Spleen (tissue), 11 donors: ENCODE results near the gene KIAA0319L. TPM values are rescaled to one million over a fixed set of nuclear protein-coding genes. Genes with fewer than 3 reads are reported as not detected.

Source experiments
- DNase-seq: peaks from one replicate; pipeline ENCODE4 v3.0.0-alpha.2; 2020
- H3K27ac ChIP-seq, 8 donors: fragments of 200-600 bp; sonication (generic) in 7 of 8; 1 replicate in 4 of 8; 2 replicates in 4 of 8; pipeline versions ENCODE4 v1.5.0 to v1.8.0; 2016 to 2021; ENCODE audit warnings: inconsistent platforms in 4 of 8, mild to moderate bottlenecking in 4 of 8, moderate library complexity in 1 of 8
- H3K27me3 ChIP-seq, 7 donors: fragments of 200-600 bp; sonication (generic) in 6 of 7; replicated peaks in 1 of 7; 1 replicate in 4 of 7; 2 replicates in 3 of 7; pipeline versions ENCODE4 v1.5.0 to v1.8.0; 2016 to 2021; ENCODE audit warnings: inconsistent platforms in 3 of 7, mild to moderate bottlenecking in 1 of 7
- H3K36me3 ChIP-seq, 6 donors: fragments of 200-600 bp; sonication (generic) in 5 of 6; 1 replicate in 4 of 6; 2 replicates in 2 of 6; pipeline versions ENCODE4 v1.5.0 to v1.8.0; 2016 to 2021; ENCODE audit warnings: inconsistent platforms in 2 of 6
- H3K4me1 ChIP-seq, 6 donors: fragments of 200-600 bp; sonication (generic) in 5 of 6; 1 replicate in 3 of 6; 2 replicates in 3 of 6; pipeline versions ENCODE4 v1.5.0 to v1.8.0; 2016 to 2021; ENCODE audit warnings: inconsistent platforms in 3 of 6
- H3K4me3 ChIP-seq, 8 donors: fragments of 200-600 bp; sonication (generic) in 7 of 8; 1 replicate in 4 of 8; 2 replicates in 4 of 8; pipeline versions ENCODE4 v1.5.0 to v1.8.0; 2016 to 2021; ENCODE audit warnings: inconsistent platforms in 4 of 8, mild to moderate bottlenecking in 4 of 8, moderate library complexity in 2 of 8
- H3K9me3 ChIP-seq, 8 donors: fragments of 200-600 bp; sonication (generic) in 7 of 8; 1 replicate in 4 of 8; 2 replicates in 4 of 8; pipeline versions ENCODE4 v1.5.0 to v1.8.0; 2016 to 2021; ENCODE audit warnings: inconsistent platforms in 4 of 8
- POLR2A ChIP-seq, 3 donors: fragments of 450-650 bp; IDR thresholded peaks; one replicate each; pipeline ENCODE4 v1.5.1; 2017; ENCODE audit warnings: antibody characterized with exemption in 3 of 3, mild to moderate bottlenecking in 1 of 3
- POLR2AphosphoS5 ChIP-seq, 3 donors: sonication (generic); formaldehyde crosslinking; IDR thresholded peaks; one replicate each; pipeline ENCODE4 v1.5.1; 2017; ENCODE audit warnings: antibody characterized with exemption in 3 of 3
- WGBS, 5 donors: extraction: QIAGEN DNeasy Blood & Tissue Kit in 3 of 5; methylation state at CpG; one replicate each; pipeline versions ENCODE4 v1.1.5 to v1.1.7; 2013 to 2018; 5-methylcytosine and 5-hydroxymethylcytosine counted together
- intact Hi-C: fragments of 100-400 bp; cut with DNase I; formaldehyde crosslinking; loops from one replicate; pipeline ENCODE4 v1.15.0; 2023; ENCODE audit warnings: low total_unique reads
- polyA plus RNA-seq, 3 donors: library from polyadenylated mRNA; stranded (reverse); fragments of 200-250 nt; gene quantifications; one replicate each; pipeline ENCODE4 v1.2.1, GENCODE V29; 2013
- total RNA-seq, 7 donors: library from RNA; depleted of rRNA in 3 of 7; stranded (reverse); fragments of >200 nt in 3 of 7; fragmentation: NEBNext Ultra II Directional in 4 of 7; extraction: Animal tissue kit (Norgen Biotek cat#: 25700) in 4 of 7; gene quantifications; one replicate each; pipeline versions ENCODE4 v1.1.0 to v1.2.1, GENCODE V29; 2016 to 2021
- TF ChIP-seq, protein P1 (sequence below), 11 experiments: fragments of 200-600 bp in 7 of 11; fragments of 450-650 bp in 4 of 11; sonication (generic) in 4 of 11; IDR thresholded peaks in 8 of 11; conservative IDR thresholded peaks in 3 of 11; 1 replicate in 7 of 11; 2 replicates in 4 of 11; pipeline versions ENCODE4 v1.4.0 to v1.8.0; 2016 to 2021; ENCODE audit warnings: antibody characterized with exemption in 11 of 11, inconsistent platforms in 4 of 11, mild to moderate bottlenecking in 1 of 11
- donor health status: healthy with polysubstance abuse.
- donor health status: DM: no; HTN: no; CAD: no; lungs with moderate emphysema.
- donor health status: DM: no; HTN: no; CAD: no.
- donor health status: Bipolar disorder and iron deficiency.
- donor health status: healthy.
- donor health status: DM: no; HTN: no; CAD: no.
- donor health status: DM: yes; HTN: yes; CAD: no.

Gene KIAA0319L
- total and polyA plus RNA-seq, 10 donors, result 10.5 to 103 (median 66.9) TPM

- no peak for TF ChIP-seq POLR2A (IDR thresholded peaks at IDR 0.05)
- TF ChIP-seq, protein P1, sequence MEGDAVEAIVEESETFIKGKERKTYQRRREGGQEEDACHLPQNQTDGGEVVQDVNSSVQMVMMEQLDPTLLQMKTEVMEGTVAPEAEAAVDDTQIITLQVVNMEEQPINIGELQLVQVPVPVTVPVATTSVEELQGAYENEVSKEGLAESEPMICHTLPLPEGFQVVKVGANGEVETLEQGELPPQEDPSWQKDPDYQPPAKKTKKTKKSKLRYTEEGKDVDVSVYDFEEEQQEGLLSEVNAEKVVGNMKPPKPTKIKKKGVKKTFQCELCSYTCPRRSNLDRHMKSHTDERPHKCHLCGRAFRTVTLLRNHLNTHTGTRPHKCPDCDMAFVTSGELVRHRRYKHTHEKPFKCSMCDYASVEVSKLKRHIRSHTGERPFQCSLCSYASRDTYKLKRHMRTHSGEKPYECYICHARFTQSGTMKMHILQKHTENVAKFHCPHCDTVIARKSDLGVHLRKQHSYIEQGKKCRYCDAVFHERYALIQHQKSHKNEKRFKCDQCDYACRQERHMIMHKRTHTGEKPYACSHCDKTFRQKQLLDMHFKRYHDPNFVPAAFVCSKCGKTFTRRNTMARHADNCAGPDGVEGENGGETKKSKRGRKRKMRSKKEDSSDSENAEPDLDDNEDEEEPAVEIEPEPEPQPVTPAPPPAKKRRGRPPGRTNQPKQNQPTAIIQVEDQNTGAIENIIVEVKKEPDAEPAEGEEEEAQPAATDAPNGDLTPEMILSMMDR (IDR thresholded peaks at IDR 0.05 in 8 of 11, conservative IDR thresholded peaks at IDR 0.05 in 3 of 11), result no peak
- TF ChIP-seq POLR2AphosphoS5 (IDR thresholded peaks at IDR 0.05), result no peak
- DNase-seq, result peak; percentile 59
- Histone ChIP-seq H3K36me3 (peaks cover 0 to 63% (median 7%) of the 10 kb centered on the region in 6 donors), H3K4me1 (peaks cover 0 to 47% (median 6%) of the 10 kb centered on the region in 6 donors), H3K9me3 (no peaks in the 10 kb centered on the region), H3K27ac (no peak overlapping the region), H3K4me3 (no peak overlapping the region), H3K27me3 (no peaks in the 10 kb centered on the region)
- intact Hi-C loops, result loop anchor here (5.0 kb wide), 1 partner anchor 207 kb away; no protein-coding TSS in a partner anchor
- 92 to 95% (median 95%) methylated on average over 7 to 11 of the region's 11 CpGs for WGBS, 5 donors
Observed at GRCh38 chr1:35565742-35566133, 8.5 kb upstream of the KIAA0319L start.

DNA sequence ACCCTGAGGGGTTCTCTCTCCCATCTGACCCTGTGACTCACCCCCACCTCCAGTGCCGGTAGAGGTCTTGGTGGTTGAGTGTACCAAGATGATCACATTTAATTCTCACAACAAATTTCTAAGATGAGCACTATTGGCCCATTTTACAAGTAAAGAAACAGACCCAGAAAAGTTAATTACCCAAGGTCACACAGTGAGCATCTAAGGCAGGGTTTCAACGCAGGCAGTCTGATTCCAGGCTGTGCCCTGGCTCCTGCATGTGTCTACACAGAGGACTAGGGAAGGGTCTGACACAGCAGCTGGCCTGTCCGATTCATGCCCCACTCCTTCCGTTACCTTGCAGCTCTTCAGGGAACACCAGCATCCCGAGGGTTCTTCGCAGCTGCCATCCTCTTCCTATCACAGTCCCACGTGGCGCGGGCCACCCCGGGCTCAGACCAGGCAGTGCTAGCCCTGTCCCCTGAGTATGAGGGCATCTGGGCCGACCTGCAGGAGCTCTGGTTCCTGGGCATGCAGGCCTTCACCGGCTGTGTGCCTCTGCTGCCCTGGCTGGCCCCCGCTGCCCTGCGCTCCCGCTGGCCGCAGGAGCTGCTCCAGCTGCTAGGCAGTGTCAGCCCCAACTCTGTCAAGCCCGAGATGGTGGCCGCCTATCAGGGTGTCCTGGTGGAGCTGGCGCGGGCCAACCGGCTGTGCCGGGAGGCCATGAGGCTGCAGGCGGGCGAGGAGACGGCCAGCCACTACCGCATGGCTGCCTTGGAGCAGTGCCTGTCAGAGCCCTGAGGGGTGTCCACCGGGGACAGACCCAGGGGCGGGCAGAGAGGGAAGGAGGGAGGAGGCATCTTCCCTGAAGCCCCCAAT lies 7.9 kb upstream of the KIAA0319L start:
- Histone ChIP-seq H3K4me1 (peaks cover 0 to 53% (median 9%) of the 10 kb centered on the region in 6 donors), H3K36me3 (peaks cover 0 to 68% (median 7%) of the 10 kb centered on the region in 6 donors), H3K9me3 (no peaks in the 10 kb centered on the region), H3K27ac (no peak overlapping the region), H3K27me3 (no peaks in the 10 kb centered on the region), H3K4me3 (no peak overlapping the region)
- TF ChIP-seq POLR2A (IDR thresholded peaks at IDR 0.05) (no peak), POLR2AphosphoS5 (IDR thresholded peaks at IDR 0.05) (peak in 1 of 3 donors; percentile 25)
- TF ChIP-seq, protein P1 (IDR thresholded peaks at IDR 0.05 in 8 of 11, conservative IDR thresholded peaks at IDR 0.05 in 3 of 11), result peak in 6 of 11 experiments; percentile 3 to 61 (median 42)
- DNase-seq, result peak; percentile 75
- 81 to 94% (median 90%) methylated on average over 10 to 28 of the region's 28 CpGs for WGBS, 5 donors
- intact Hi-C loops, result loop anchor here (5.0 kb wide), 2 partner anchors 113 to 207 kb away; no protein-coding TSS in a partner anchor

GRCh38 chr1:35564037-35564883 lies 7.1 kb upstream of the KIAA0319L start:
- no peak overlapping the region for H3K4me3 ChIP-seq

More at GRCh38 chr1:35564037-35564883, 7.1 kb upstream of the KIAA0319L start:
- H3K36me3 ChIP-seq, result peaks cover 0 to 68% (median 7%) of the 10 kb centered on the region in 6 donors
- intact Hi-C loops, result loop anchor here (5.0 kb wide), 1 partner anchor 112 kb away; no protein-coding TSS in a partner anchor
- WGBS, 5 donors, result 77 to 82% (median 77%) methylated on average over 9 of the region's 9 CpGs
- peak; percentile 89 for DNase-seq
- H3K27ac ChIP-seq, result no peak overlapping the region
- no peaks in the 10 kb centered on the region for H3K9me3 ChIP-seq
- no peak for TF ChIP-seq POLR2A (IDR thresholded peaks at IDR 0.05)
- peak in 1 of 3 donors; percentile 25 for TF ChIP-seq POLR2AphosphoS5 (IDR thresholded peaks at IDR 0.05)
- TF ChIP-seq, protein P1 (IDR thresholded peaks at IDR 0.05 in 8 of 11, conservative IDR thresholded peaks at IDR 0.05 in 3 of 11), result peak; percentile 55 to 92 (median 79)
- no peaks in the 10 kb centered on the region for H3K27me3 ChIP-seq
- H3K4me1 ChIP-seq, result peaks cover 0 to 62% (median 12%) of the 10 kb centered on the region in 6 donors
